T-helper 17 cell (primary cell): ENCODE measurements around the gene PTMS. TPM values are rescaled to one million over a fixed set of nuclear protein-coding genes. Genes with fewer than 3 reads are reported as not detected.
"Not testable (repeated sequence)": the region's sequence is repeated elsewhere in the genome, so short reads cannot be mapped to it uniquely, and the experiment has no call there.

Experiments
- ATAC-seq: fragments of 150-1000 bp; cut with Tn5 transposase; 2 replicates; pipeline ENCODE4 v1.10.0; 2021; ENCODE audit warnings: mild to moderate bottlenecking, moderate library complexity
- DNase-seq, 3 donors: peaks; one replicate each; pipeline versions ENCODE4 v3.0.0 to v3.0.0-alpha.2; 2020 to 2021
- H3K9me3 ChIP-seq: one replicate; pipeline ENCODE4 v1.7.0; 2013; ENCODE audit warnings: low read length, mild to moderate bottlenecking; ENCODE audit not compliant: control insufficient read depth, poor library complexity, severe bottlenecking
- H3K27ac Mint-ChIP-seq: one replicate; pipeline ENCODE4 v1.8.0; 2022; ENCODE audit warnings: mild to moderate bottlenecking, moderate library complexity, mixed read lengths
- H3K27me3 Mint-ChIP-seq: one replicate; pipeline ENCODE4 v1.8.0; 2022; ENCODE audit warnings: mixed read lengths
- H3K36me3 Mint-ChIP-seq: one replicate; pipeline ENCODE4 v1.8.0; 2022; ENCODE audit warnings: low read depth, mixed read lengths
- H3K4me1 Mint-ChIP-seq: one replicate; pipeline ENCODE4 v1.8.0; 2022; ENCODE audit warnings: mild to moderate bottlenecking, mixed read lengths
- H3K4me3 Mint-ChIP-seq: one replicate; pipeline ENCODE4 v1.8.0; 2022; ENCODE audit warnings: mild to moderate bottlenecking, moderate library complexity, mixed read lengths
- total RNA-seq, 4 donors: library from RNA in 2 of 4; stranded (reverse) in 2 of 4; gene quantifications; one replicate each; pipeline ENCODE4 v1.2.3 and lab custom pipeline; 2022 to 2026

PTMS gene
- total RNA-seq, 2 donors from 2014 or later: 7.0 to 12.0 TPM

- Mint-ChIP-seq H3K36me3 (peaks cover 4% of the 10 kb centered on the region), H3K4me1 (peaks cover 11% of the 10 kb centered on the region), H3K27ac (no peak overlapping the region), H3K27me3 (no peaks in the 10 kb centered on the region), H3K4me3 (no peak overlapping the region)
- no peak for DNase-seq
- ATAC-seq: no peak
- no peaks in the 10 kb centered on the region for H3K9me3 ChIP-seq
Measured at GRCh38 chr12:6742834-6743233, 23.3 kb upstream of the PTMS start.

GRCh38 chr12:6743300-6743699, 22.9 kb upstream of the PTMS start:
- not testable (repeated sequence) for H3K9me3 ChIP-seq, H3K27ac Mint-ChIP-seq, H3K4me3 Mint-ChIP-seq, H3K36me3 Mint-ChIP-seq, H3K27me3 Mint-ChIP-seq, ATAC-seq, DNase-seq
- H3K4me1 Mint-ChIP-seq: peaks cover 11% of the 10 kb centered on the region

GRCh38 chr12:6745741-6746525, 20.2 kb upstream of the PTMS start:
- DNase-seq: no peak

DNA sequence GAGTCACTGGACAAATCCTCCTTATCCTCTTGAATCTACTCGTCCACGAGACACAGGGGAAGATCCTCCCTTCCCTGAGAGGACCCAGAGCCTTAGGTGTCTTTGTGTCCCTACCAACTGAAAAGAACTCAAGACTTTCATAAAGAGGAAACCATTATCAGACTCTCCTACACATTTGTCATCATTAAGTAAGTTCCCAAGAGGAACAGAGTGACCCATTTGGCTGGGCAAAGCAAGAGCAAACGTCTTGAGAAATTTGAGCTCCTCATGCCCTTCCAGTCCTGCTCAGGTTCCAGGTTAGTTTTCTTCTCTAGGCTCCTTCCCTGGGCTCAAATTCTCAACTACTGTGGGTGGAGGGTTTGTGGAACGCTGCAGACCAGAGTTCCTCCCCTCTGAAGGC, 18.9 kb upstream of the PTMS start:
- Mint-ChIP-seq H3K27ac (peak overlapping the region; percentile 63), H3K4me3 (no peak overlapping the region), H3K27me3 (no peaks in the 10 kb centered on the region), H3K36me3 (peaks cover 12% of the 10 kb centered on the region), H3K4me1 (peaks cover 19% of the 10 kb centered on the region)
- no peak for ATAC-seq
- no peaks in the 10 kb centered on the region for H3K9me3 ChIP-seq
- DNase-seq: no peak

More at GRCh38 chr12:6745741-6746525, 20.2 kb upstream of the PTMS start:
- Mint-ChIP-seq H3K4me1 (peaks cover 13% of the 10 kb centered on the region), H3K36me3 (peaks cover 12% of the 10 kb centered on the region), H3K4me3 (no peak overlapping the region), H3K27ac (peak overlapping the region; percentile 94), H3K27me3 (no peaks in the 10 kb centered on the region)
- no peaks in the 10 kb centered on the region for H3K9me3 ChIP-seq
- peak; percentile 85 for ATAC-seq

DNA sequence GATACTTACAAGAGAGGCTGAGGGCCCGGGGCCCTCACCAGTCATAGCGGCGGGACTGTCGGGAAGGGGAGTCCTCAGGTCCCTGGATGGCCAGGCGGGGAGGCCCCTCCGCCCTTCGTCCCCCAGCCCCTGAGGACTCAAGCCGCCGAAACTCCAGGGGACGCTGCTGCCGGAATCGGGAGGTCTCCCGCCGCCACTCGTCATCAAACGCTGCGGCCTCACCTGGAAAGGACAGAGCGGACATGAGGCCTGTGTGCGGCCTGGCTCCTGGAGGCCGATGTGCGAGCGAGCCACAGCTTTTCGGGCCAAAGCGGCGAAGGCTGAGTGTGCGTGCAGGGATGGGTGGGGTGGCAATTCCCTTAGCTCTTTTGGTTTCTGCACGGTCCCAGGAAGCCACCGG, 17.4 kb upstream of the PTMS start:
- Mint-ChIP-seq H3K4me1 (peaks cover 32% of the 10 kb centered on the region), H3K4me3 (no peak overlapping the region), H3K27me3 (no peaks in the 10 kb centered on the region), H3K36me3 (peaks cover 12% of the 10 kb centered on the region), H3K27ac (peak overlapping the region; percentile 63)
- DNase-seq (no peak), ATAC-seq (no peak)
- no peaks in the 10 kb centered on the region for H3K9me3 ChIP-seq

GRCh38 chr12:6750506-6750905, 15.7 kb upstream of the PTMS start:
- H3K4me3 Mint-ChIP-seq: no peak overlapping the region
- H3K36me3 Mint-ChIP-seq: peaks cover 12% of the 10 kb centered on the region

DNA sequence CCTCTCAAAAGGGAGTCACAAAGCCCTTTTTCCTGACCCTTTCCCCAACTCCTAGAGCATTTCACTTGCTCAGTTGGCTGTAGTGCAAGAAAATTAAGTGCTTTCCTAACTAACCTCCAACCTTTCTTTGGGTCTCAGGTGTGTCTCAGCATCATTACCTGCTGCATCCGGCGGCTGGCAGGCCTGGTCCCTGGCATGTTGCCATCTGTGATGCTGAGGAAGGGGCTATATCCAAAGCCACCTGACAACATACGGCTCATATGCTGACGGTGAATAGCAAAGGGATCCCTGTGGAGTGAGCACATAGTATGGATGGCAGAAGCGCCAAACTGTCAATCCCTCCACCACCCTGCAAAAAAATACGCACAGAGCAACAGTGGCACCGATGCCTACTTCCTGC, 14.4 kb upstream of the PTMS start:
- H3K9me3 ChIP-seq: no peaks in the 10 kb centered on the region
- ATAC-seq: no peak
- Mint-ChIP-seq H3K4me3 (peak overlapping the region; percentile 96), H3K27me3 (no peaks in the 10 kb centered on the region), H3K36me3 (peaks cover 12% of the 10 kb centered on the region), H3K4me1 (peaks cover 28% of the 10 kb centered on the region), H3K27ac (peak overlapping the region; percentile 93)
- DNase-seq: no peak

More at GRCh38 chr12:6750506-6750905, 15.7 kb upstream of the PTMS start:
- Mint-ChIP-seq H3K27me3 (no peaks in the 10 kb centered on the region), H3K27ac (peak overlapping the region; percentile 93), H3K4me1 (peaks cover 29% of the 10 kb centered on the region)
- DNase-seq (no peak), ATAC-seq (no peak)
- H3K9me3 ChIP-seq: no peaks in the 10 kb centered on the region

DNA sequence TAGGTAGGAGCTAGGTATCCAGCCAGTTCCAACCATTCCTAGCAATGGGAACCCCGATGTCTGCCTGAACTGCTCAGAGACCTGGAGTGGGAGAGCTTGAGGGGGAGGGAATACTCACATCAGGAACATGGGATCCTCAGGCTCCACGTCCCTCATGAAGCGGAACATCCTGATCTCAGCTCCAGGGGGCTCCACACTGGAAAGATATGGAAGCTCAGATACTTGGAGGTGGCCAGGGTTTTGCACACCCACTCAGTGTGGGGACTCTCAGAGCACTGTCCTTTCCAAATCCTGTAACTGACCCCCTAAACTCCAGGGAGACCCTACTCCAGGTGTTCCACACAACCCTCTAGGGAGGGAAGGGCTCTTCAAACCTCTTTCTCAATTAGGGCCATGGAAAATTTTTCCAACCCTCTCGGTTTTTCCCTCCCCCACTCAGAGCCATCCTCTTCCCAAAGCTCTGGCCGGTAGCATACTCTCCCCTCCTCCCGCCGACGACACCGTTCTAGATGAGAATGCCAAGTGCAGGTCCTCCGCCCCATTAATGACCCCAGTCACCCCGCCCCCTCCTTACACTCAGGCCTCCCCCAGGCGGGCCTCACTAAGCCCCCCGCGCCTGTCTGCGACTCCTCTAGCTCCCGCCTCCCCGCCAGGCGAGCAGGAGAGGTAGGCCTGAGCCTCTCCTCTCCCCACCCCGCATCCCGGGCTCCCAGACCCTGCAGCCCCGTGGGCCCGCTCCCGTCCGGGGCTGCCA, 13.8 kb upstream of the PTMS start:
- Mint-ChIP-seq H3K27me3 (peaks cover 5% of the 10 kb centered on the region), H3K36me3 (peaks cover 12% of the 10 kb centered on the region)
- ATAC-seq: no peak

GRCh38 chr12:6752921-6753771, 13.0 kb upstream of the PTMS start, which contains the start of gene MLF2:
Gene MLF2, minus strand, starts transcription at chr12:6753141. Its CDS starts 807 bp downstream, at chr12:6752334.
- DNase-seq (peak; percentile 90 to 95 (median 94)), ATAC-seq (peak; percentile 93)
- no peaks in the 10 kb centered on the region for H3K9me3 ChIP-seq
- Mint-ChIP-seq H3K27ac (peak within 1 kb of the TSS; percentile 93), H3K4me3 (peak within 1 kb of the TSS; percentile 96), H3K4me1 (peaks cover 28% of the 10 kb centered on the region), H3K36me3 (peaks cover 5% of the 10 kb centered on the region), H3K27me3 (peaks cover 5% of the 10 kb centered on the region)

More for the DNA sequence above, 13.8 kb upstream of the PTMS start:
- Mint-ChIP-seq H3K4me3 (peak overlapping the region; percentile 96), H3K4me1 (peaks cover 28% of the 10 kb centered on the region), H3K27ac (peak overlapping the region; percentile 93)
- no peak for DNase-seq
- H3K9me3 ChIP-seq: no peaks in the 10 kb centered on the region

- ATAC-seq (no peak), DNase-seq (no peak)
- no peaks in the 10 kb centered on the region for H3K9me3 ChIP-seq
- Mint-ChIP-seq H3K4me3 (peak overlapping the region; percentile 96), H3K27me3 (peaks cover 5% of the 10 kb centered on the region), H3K27ac (peak overlapping the region; percentile 93), H3K36me3 (peaks cover 4% of the 10 kb centered on the region), H3K4me1 (peaks cover 34% of the 10 kb centered on the region)
Measured at GRCh38 chr12:6753772-6754356, 12.3 kb upstream of the PTMS start.

DNA sequence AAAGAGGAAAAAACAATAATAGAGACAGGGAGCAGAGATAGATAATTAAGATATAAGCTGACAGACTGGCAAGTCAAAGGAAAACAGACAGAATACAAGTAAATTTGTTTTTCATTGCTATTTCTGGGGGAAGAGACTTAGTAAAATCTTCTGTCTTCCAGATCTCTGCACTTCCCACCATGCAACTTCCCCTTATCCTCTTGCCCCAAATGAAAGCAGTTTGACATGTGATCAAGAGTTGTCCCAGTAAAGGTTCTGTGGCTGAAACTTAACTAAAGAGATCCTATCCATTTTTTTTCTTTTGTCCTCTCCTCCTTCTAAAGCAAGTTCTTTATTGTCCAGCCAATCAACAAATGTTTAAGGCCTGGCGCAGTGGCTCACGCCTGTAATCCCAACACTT, 11.8 kb upstream of the PTMS start:
- Mint-ChIP-seq H3K27me3 (peaks cover 5% of the 10 kb centered on the region), H3K36me3 (peaks cover 2% of the 10 kb centered on the region), H3K4me1 (peaks cover 35% of the 10 kb centered on the region), H3K4me3 (peak overlapping the region; percentile 39), H3K27ac (peak overlapping the region; percentile 93)
- no peak for ATAC-seq
- no peak for DNase-seq
- no peaks in the 10 kb centered on the region for H3K9me3 ChIP-seq

GRCh38 chr12:6757028-6757690, 9.0 kb upstream of the PTMS start:
- Mint-ChIP-seq H3K4me1 (peaks cover 27% of the 10 kb centered on the region), H3K36me3 (peaks cover 2% of the 10 kb centered on the region), H3K4me3 (no peak overlapping the region), H3K27ac (peak overlapping the region; percentile 83), H3K27me3 (peaks cover 14% of the 10 kb centered on the region)
- H3K9me3 ChIP-seq: no peaks in the 10 kb centered on the region
- no peak for ATAC-seq
- DNase-seq: no peak
